CD4-positive, alpha-beta T cell treated with Interleukin-6 at 100 ng/mL for 8 hours (primary cell): ENCODE data around the gene VSIR.

Source experiments
- DNase-seq: peaks from one replicate; pipeline ENCODE4 v3.0.0-alpha.2; 2020; ENCODE audit warnings: mixed read lengths, low spot score

The VSIR gene

DNA sequence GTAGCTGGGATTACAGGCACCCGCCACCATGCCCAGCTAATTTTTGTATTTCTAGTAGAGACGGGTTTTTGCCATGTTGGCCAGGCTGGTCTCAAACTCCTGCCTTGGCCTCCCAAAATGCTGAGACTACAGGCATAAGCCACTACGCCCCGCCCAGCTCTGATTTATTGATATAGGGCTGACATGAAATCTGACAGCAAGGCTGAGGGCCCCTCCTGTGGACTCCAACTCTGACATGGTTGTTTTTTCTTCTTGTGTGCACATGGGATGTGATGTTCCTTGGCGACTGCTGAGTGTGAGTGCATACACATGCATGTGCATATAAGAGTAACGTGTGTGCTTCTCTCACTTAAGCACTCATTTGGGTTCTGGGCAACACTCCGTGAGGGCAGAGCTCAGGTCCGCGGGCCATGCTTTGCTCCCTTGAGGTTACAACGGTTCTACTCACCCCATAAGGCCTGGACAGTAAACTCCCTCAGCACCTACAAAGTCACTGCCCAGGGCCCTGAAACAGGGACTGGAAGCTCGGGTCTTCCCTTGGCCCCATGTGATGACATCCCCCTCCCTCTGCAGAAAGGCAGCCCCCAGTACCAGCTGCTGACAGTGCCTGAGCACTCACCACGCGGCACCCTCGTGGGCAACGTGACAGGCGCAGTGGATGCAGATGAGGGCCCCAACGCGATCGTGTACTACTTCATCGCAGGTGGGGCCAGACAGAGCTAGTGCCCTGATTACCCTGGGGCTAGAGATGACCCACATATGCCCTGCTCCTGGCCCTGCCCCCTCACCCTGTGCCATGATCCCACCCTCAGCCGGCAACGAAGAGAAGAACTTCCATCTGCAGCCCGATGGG, 33.6 kb upstream of the VSIR start:
- DNase-seq: no peak

- no peak for DNase-seq
These were observed 32.7 kb upstream of the VSIR start for GRCh38 chr10:71805776-71806703.

DNA sequence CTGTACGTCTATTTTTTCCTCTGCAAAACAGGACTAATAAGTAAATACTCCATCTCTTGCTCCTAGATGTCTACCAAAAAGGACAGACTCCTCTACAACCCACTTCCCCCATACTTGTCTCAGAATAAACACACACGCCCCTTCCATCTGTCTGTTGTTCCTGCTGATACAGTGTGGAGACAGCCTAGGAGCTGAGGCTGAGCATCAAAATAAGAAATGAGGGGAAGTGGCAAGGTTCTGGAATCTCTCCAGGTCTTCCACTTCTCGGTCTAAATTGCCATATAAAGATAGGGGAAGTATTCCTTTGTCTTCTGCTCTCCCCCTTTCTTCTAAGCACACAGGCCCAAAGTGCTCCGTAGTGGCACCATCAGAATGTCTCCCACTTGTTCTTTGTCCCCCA, 30.8 kb upstream of the VSIR start:
- DNase-seq: no peak

- no peak for DNase-seq
These were observed 29.6 kb upstream of the VSIR start for GRCh38 chr10:71802715-71803488.

GRCh38 chr10:71802235-71802634, 28.9 kb upstream of the VSIR start:
- DNase-seq: no peak

DNA sequence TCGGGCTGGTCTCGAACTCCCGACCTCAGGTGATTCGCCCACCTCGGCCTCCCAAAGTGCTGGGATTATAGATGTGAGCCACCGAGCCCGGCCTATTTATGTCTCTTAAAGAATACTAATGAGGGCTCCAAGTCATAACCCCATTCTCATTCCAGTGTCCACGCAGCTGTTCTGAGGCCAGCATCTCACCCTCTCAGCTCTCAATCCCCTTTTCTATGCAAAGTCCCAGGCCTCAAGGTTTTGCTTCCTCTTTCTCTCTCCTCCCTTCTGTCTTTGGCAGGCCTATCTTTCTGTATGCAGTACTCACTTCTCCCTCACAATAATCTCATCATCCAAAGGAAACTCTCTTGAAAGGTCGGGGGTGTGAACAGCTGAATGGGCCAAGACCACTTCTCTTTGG, 28.0 kb upstream of the VSIR start:
- DNase-seq: no peak

DNA sequence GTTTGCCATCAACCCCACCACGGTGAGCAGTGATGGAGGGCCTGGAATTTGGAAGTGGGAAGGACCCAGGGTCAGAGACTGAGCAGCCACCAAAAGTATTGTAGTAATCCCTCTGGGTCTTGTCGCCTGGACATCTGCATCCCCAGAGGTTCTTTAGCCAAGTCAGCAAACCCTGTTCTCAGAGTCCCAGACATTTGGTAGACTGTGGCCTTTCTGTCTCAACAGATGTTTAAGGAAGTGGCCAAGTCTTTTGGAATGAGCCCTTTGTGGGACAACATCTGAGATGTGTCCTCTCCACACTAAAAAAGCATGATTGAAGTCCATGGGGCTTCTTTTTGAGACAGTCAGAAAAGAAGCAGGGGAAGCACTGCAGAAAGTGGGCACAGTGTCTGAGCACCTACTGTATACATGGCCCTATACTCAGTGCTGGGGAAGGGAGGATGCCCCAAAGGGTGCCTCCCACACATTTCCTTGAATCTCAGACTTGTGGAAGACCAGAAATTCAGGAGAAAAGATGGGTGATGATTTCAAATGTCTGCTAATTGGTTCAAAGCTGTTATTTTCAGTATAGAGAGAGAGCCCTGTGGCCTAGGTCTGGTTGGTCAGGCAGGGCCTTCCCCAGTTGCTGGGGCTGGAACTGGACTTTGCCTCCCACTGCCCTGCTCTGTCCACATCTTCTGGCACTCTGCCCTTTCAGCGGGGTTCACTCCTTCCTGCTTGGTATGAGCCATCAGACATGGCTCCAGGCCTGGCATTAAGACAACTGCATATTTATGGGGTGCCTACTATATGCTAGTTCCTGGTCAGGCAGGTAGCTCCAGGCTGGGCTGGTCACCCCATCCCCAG, 26.5 kb upstream of the VSIR start:
- DNase-seq: no peak

- DNase-seq: no peak
These were observed 25.8 kb upstream of the VSIR start for GRCh38 chr10:71799112-71799511.

DNA sequence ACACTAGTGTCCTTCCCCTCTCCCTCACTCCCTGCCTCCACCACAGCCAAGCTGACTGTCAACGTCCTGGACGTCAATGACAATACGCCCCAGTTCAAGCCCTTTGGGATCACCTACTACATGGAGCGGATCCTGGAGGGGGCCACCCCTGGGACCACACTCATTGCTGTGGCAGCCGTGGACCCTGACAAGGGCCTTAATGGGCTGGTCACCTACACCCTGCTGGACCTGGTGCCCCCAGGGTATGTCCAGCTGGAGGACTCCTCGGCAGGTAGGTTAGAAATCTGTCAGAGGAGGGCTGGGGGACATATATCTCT, 24.9 kb upstream of the VSIR start:
- DNase-seq: no peak

GRCh38 chr10:71797533-71798307, 24.4 kb upstream of the VSIR start:
- DNase-seq: no peak

- DNase-seq: no peak
These were observed 23.6 kb upstream of the VSIR start for GRCh38 chr10:71796749-71797405.

- no peak for DNase-seq
These were observed 21.9 kb upstream of the VSIR start for GRCh38 chr10:71795248-71795647.

DNA sequence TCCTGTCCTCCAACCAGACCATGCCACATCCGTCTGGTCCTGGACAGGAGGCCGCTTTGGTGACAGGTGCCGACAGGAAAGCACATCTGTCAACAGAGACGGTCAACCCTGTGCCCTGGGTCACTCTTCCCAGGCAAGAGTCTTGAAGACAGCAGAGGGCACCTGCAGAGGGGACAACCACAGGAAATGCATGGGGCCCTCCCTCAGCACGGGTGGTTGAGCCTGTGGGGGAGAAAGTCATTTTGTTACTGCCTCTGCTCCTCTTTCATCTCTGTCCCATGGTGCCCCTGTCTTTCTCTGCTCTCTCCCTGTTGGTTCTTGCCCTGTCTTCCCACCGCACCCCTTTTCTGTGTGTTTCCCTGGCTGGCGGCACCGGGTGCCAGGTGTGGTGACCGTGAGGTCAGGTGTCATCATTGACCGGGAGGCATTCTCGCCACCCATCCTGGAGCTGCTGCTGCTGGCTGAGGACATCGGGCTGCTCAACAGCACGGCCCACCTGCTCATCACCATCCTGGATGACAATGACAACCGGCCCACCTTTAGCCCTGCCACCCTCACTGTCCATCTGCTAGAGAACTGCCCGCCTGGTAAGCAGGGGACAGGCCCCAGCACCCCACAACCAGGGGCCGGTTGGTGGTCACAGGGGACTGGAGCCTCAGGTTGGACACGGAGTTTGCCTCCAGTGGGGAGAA, 17.6 kb upstream of the VSIR start:
- DNase-seq: no peak

- no peak for DNase-seq
These were observed 16.6 kb upstream of the VSIR start for GRCh38 chr10:71789871-71790270.

DNA sequence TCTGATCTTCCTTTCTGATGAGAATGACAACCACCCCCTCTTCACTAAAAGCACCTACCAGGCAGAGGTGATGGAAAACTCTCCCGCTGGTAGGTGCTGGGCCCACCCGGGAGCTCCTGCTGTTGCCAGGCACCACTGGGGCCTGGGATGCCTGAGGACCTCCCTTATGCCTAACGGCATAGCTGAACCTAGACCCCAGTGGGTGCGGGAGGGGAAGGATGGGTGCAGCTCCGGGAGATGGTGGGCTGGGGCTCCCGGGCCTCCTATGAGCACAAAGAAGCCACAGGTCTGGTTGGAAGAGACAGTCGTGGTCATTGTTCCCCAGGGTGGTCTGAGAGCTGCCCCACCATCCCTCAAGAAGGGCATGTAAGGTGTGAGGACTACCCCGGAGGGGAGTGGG, 15.6 kb upstream of the VSIR start:
- no peak for DNase-seq

- DNase-seq: no peak
These were observed 11.5 kb upstream of the VSIR start for GRCh38 chr10:71784679-71785272.

GRCh38 chr10:71783917-71784678, 10.8 kb upstream of the VSIR start:
- DNase-seq: no peak

- DNase-seq: no peak
These were observed 9.7 kb upstream of the VSIR start for GRCh38 chr10:71782917-71783490.
